Neural crest cell (in vitro differentiated cells): Measurements from ENCODE around the gene COL3A1. TPM values are rescaled to one million over a fixed set of nuclear protein-coding genes. Genes with fewer than 3 reads are reported as not detected.

Experiments used
- DNase-seq: peaks from one replicate; pipeline ENCODE4 v3.0.0; 2021; ENCODE audit warnings: low read depth, mixed read lengths, low spot score
- H3K27ac Mint-ChIP-seq: one replicate; pipeline ENCODE4 v1.8.0; 2021; ENCODE audit warnings: mild to moderate bottlenecking, mixed read lengths; ENCODE audit not compliant: unreplicated experiment
- H3K27me3 Mint-ChIP-seq: 2 replicates; pipeline ENCODE4 v1.8.0; 2021; ENCODE audit warnings: low read depth, mild to moderate bottlenecking, mixed read lengths
- H3K36me3 Mint-ChIP-seq: 2 replicates; pipeline ENCODE4 v1.8.0; 2021; ENCODE audit warnings: low read depth, mild to moderate bottlenecking, mixed read lengths
- H3K4me1 Mint-ChIP-seq: 2 replicates; pipeline ENCODE4 v1.8.0; 2021; ENCODE audit warnings: mixed read lengths
- H3K4me3 Mint-ChIP-seq: one replicate; pipeline ENCODE4 v1.8.0; 2021; ENCODE audit warnings: mild to moderate bottlenecking, mixed read lengths
- H3K9me3 Mint-ChIP-seq: 2 replicates; pipeline ENCODE4 v1.8.0; 2021; ENCODE audit warnings: mixed read lengths
- total RNA-seq: library from RNA; stranded (reverse); gene quantifications from 2 replicates; pipeline ENCODE4 v1.2.1, GENCODE V29; 2021
- TF ChIP-seq, protein P1 (sequence below): fragments of 200-600 bp; sonication (generic); conservative IDR thresholded peaks from 2 replicates; pipeline ENCODE4 v1.5.0; 2021; ENCODE audit warnings: antibody characterized with exemption, mild to moderate bottlenecking

Gene COL3A1
- total RNA-seq, 1 donor from 2014 or later: 14.9 TPM

DNA sequence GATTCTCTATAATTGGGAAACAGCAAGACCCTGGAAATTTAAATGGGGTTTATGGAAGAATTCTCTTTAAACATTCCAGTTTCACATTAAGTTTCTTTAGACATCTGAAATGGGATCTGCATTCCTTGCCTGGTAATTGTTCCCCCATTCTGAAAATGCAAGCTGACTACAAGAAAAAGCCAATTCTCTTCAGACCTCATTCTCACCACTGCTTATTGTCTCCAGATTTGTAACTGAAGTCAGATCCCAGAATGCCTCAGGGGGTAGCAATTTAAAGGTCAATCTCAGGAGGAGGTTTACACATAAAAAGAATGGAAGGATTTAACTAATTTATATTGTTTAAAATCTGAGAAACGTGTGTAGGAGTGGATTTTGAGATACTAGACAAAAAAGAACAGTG lies 41.2 kb downstream of the COL3A1 start:
- Mint-ChIP-seq H3K4me3 (no peak overlapping the region), H3K4me1 (peaks cover 15% of the 10 kb centered on the region), H3K9me3 (no peaks in the 10 kb centered on the region), H3K27ac (peak overlapping the region; percentile 12), H3K36me3 (no peaks in the 10 kb centered on the region), H3K27me3 (no peaks in the 10 kb centered on the region)
- no peak for DNase-seq
- TF ChIP-seq, protein P1, sequence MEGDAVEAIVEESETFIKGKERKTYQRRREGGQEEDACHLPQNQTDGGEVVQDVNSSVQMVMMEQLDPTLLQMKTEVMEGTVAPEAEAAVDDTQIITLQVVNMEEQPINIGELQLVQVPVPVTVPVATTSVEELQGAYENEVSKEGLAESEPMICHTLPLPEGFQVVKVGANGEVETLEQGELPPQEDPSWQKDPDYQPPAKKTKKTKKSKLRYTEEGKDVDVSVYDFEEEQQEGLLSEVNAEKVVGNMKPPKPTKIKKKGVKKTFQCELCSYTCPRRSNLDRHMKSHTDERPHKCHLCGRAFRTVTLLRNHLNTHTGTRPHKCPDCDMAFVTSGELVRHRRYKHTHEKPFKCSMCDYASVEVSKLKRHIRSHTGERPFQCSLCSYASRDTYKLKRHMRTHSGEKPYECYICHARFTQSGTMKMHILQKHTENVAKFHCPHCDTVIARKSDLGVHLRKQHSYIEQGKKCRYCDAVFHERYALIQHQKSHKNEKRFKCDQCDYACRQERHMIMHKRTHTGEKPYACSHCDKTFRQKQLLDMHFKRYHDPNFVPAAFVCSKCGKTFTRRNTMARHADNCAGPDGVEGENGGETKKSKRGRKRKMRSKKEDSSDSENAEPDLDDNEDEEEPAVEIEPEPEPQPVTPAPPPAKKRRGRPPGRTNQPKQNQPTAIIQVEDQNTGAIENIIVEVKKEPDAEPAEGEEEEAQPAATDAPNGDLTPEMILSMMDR: no peak

DNA sequence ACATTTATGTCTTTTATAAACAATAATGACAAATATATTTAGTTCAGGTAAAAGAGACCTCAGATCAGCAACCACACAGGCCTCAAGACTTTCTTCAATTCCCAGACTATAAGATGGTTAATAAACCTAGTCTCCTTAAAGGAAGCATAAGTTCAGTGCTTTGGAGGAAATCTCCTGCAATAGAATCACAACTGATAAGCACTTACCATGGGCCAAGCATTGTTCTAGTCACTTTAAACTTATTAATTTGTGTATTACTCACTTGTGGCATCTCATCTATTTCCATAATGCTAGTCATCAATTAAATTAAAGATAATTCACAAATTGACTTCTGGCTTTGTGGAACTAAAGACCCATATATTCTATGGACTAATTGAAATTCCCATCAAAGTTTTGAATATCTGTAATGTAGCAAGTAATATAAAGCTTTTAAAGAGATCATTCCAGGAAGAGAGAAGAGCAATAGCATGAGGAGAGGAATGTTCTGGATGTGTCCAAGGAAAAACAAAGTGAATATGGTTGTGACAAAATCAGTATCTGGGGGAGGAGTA lies 42.2 kb downstream of the COL3A1 start:
- H3K36me3 Mint-ChIP-seq: no peaks in the 10 kb centered on the region
- H3K27me3 Mint-ChIP-seq: no peaks in the 10 kb centered on the region
- H3K9me3 Mint-ChIP-seq: no peaks in the 10 kb centered on the region
- DNase-seq: no peak
- H3K27ac Mint-ChIP-seq: no peak overlapping the region
- H3K4me3 Mint-ChIP-seq: no peak overlapping the region
- H3K4me1 Mint-ChIP-seq: peaks cover 15% of the 10 kb centered on the region
- TF ChIP-seq, protein P1: no peak

DNA sequence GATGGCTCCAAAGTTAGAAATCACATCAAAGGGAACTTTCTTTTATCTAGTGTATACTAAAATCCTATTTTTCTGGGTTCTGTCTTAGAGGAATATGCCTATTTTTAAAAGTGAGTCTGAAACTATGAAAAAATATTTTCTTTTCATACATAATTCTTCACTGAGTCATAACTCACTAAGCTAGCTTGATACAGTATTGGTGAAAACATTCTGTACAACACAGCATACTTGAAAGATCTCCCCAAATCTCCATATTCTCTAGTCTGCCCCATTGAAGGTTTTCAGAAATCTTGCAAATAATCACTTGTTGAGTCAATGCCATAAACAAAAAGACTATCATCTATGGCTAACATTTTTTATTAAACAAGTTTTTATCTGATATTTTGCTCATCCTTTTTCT lies 44.5 kb downstream of the COL3A1 start:
- H3K36me3 Mint-ChIP-seq: peaks cover 2% of the 10 kb centered on the region
- H3K4me1 Mint-ChIP-seq: peaks cover 25% of the 10 kb centered on the region
- no peaks in the 10 kb centered on the region for H3K9me3 Mint-ChIP-seq
- no peak overlapping the region for H3K4me3 Mint-ChIP-seq
- DNase-seq: no peak
- no peak overlapping the region for H3K27ac Mint-ChIP-seq
- no peaks in the 10 kb centered on the region for H3K27me3 Mint-ChIP-seq
- TF ChIP-seq, protein P1: no peak

DNA sequence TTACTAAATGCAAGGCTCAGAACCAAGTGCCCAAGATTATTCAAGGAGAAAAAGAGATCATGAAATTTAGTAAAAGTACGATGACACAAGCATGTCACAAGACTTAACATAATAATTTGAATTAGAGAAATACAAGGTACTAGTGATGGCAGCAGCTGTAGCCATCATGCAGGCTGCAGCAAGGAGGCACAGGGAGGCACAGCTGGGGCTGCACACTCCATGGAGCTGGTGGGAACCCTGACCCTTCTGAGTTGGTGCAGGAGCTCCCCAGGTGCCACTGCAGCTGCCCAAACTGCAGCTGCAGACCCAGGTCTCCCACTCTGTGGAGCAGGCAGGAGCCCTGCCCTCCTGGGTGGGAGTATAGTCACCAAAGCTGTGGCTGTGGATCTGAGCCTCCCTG lies 46.0 kb downstream of the COL3A1 start:
- H3K4me1 Mint-ChIP-seq: peaks cover 20% of the 10 kb centered on the region
- peaks cover 2% of the 10 kb centered on the region for H3K36me3 Mint-ChIP-seq
- no peak overlapping the region for H3K27ac Mint-ChIP-seq
- H3K4me3 Mint-ChIP-seq: no peak overlapping the region
- H3K27me3 Mint-ChIP-seq: no peaks in the 10 kb centered on the region
- no peaks in the 10 kb centered on the region for H3K9me3 Mint-ChIP-seq
- TF ChIP-seq, protein P1: no peak
- no peak for DNase-seq

DNA sequence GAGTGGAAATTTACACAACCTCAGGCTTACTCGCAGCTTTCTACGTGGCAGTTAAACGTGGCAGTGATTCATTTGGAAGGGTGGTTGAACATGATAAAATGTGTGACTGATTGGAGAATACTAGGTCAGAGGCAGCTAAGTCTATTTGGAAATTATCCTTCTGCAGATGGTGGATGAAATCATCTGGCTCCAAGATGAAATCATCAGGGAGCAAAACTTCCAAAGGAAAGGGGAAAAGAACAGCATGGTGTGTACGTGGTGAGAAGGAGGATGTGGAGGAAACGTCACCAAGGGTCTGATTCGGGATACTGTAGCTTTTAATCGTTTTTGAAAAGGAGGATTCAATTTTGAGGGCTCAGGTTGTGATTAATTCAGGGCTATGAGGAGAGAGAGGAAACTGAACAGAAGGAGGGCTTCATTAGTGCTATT lies 47.9 kb downstream of the COL3A1 start:
- Mint-ChIP-seq H3K36me3 (peaks cover 2% of the 10 kb centered on the region), H3K27ac (no peak overlapping the region), H3K4me1 (peaks cover 10% of the 10 kb centered on the region), H3K27me3 (no peaks in the 10 kb centered on the region), H3K9me3 (no peaks in the 10 kb centered on the region), H3K4me3 (no peak overlapping the region)
- TF ChIP-seq, protein P1: no peak
- DNase-seq: no peak
